K562 (cell line): ENCODE data around the gene CHN2. TPM values are rescaled to one million over a fixed set of nuclear protein-coding genes. Genes with fewer than 3 reads are reported as not detected.

Source experiments
- ATAC-seq: fragments of 200-7000 bp; cut with Tn5 transposase; 3 replicates; pipeline ENCODE4 v1.9.1; 2020; ENCODE audit warnings: moderate library complexity
- BruUV-seq: library from RNA; stranded (reverse); fragments of 400-500 nt; replicated peaks from 2 replicates; lab custom pipeline; 2021; lab: Mats Ljungman, UMichigan
- CTCF ChIA-PET: fragments of 300-600 bp; formaldehyde crosslinking; extraction: SDS; loops from one replicate; lab custom pipeline; 2021; ENCODE audit warnings: low intra/inter-chr PET ratio; lab: Yijun Ruan, JAX
- POLR2A ChIA-PET: fragments of 300-600, 350-650 bp; sonication (Branson Sonifier 250); formaldehyde crosslinking; extraction: SDS; loops from one replicate; lab custom pipeline; 2021; ENCODE audit warnings: antibody characterized with exemption, inconsistent platforms; lab: Yijun Ruan, JAX
- DNase-seq, 4 experiments: peaks; one replicate each; pipeline versions ENCODE4 v3.0.0 to v3.0.0-alpha.2; 2011 to 2018; ENCODE audit warnings: low spot score in 3 of 4, mixed read lengths in 3 of 4; ENCODE audit errors: extremely low read depth in 1 of 4
- FAIRE-seq: peaks from 2 replicates; lab custom pipeline; 2011; peaks lifted over from hg19 to GRCh38; lab: Jason Lieb, UNC
- H2AFZ ChIP-seq: 2 replicates; pipeline ENCODE4 v1.6.0; 2011; ENCODE audit warnings: low read depth, low read length, control low read depth, inconsistent platforms
- H3K27ac ChIP-seq: fragments of 200-600 bp; 3 replicates; pipeline ENCODE4 v1.8.0; 2011; ENCODE audit warnings: low read depth, mild to moderate bottlenecking, control low read depth, inconsistent platforms, low read length, moderate library complexity, mixed read lengths; ENCODE audit errors: extremely low read depth
- H3K27me3 ChIP-seq, 2 experiments: fragments of 300-600 bp in 1 of 2; 2 replicates in 1 of 2; 3 replicates in 1 of 2; pipeline versions ENCODE4 v1.6.0 to v1.8.0; 2011; ENCODE audit warnings: inconsistent platforms in 2 of 2, low read length in 2 of 2, mild to moderate bottlenecking in 1 of 2, mixed read lengths in 1 of 2, moderate library complexity in 1 of 2; ENCODE audit not compliant: control insufficient read depth in 2 of 2, insufficient read depth in 2 of 2
- H3K36me3 ChIP-seq: fragments of 300-600 bp; 3 replicates; pipeline ENCODE4 v1.8.0; 2011; ENCODE audit warnings: mild to moderate bottlenecking, low read length, inconsistent platforms; ENCODE audit not compliant: control insufficient read depth, insufficient read depth
- H3K4me1 ChIP-seq, 2 experiments: fragments of 200-600 bp in 1 of 2; replicated peaks in 1 of 2; 2 replicates in 1 of 2; 3 replicates in 1 of 2; pipeline versions ENCODE4 v1.5.1 to v1.8.0; 2011; ENCODE audit warnings: inconsistent platforms in 2 of 2, low read length in 2 of 2, mild to moderate bottlenecking in 1 of 2, mixed read lengths in 1 of 2, moderate library complexity in 1 of 2; ENCODE audit not compliant: control insufficient read depth in 2 of 2, insufficient read depth in 2 of 2
- H3K4me2 ChIP-seq: 2 replicates; pipeline ENCODE4 v1.6.1; 2011; ENCODE audit warnings: low read length, control low read depth, inconsistent platforms, mixed read lengths; ENCODE audit not compliant: insufficient read depth
- H3K4me3 ChIP-seq: fragments of 200-600 bp; sonication (generic), shearing (Covaris generic); 2 replicates; pipeline ENCODE4 v1.5.1; 2016; ENCODE audit warnings: control low read depth, inconsistent platforms
- H3K79me2 ChIP-seq: fragments of 200-600 bp; 3 replicates; pipeline ENCODE4 v1.8.0; 2011; ENCODE audit warnings: low read length, inconsistent platforms; ENCODE audit not compliant: control insufficient read depth, insufficient read depth
- H3K9ac ChIP-seq, 2 experiments: 2 replicates each; pipeline versions ENCODE4 v1.6.0 to v1.6.1; 2011; ENCODE audit warnings: low read depth in 2 of 2, low read length in 2 of 2, control low read depth in 1 of 2, inconsistent platforms in 1 of 2, mild to moderate bottlenecking in 1 of 2, mixed read lengths in 1 of 2; ENCODE audit not compliant: insufficient read depth in 1 of 2
- H3K9me1 ChIP-seq: one replicate; pipeline ENCODE4 v1.6.0; 2011; ENCODE audit warnings: inconsistent platforms, mild to moderate bottlenecking, low read length, moderate library complexity; ENCODE audit not compliant: control insufficient read depth, insufficient read depth
- H3K9me3 ChIP-seq: replicated peaks from 2 replicates; pipeline ENCODE4 v1.5.1; 2011; ENCODE audit warnings: low read depth, low read length, inconsistent platforms; ENCODE audit not compliant: control insufficient read depth, insufficient read depth
- H4K20me1 ChIP-seq: replicated peaks from 2 replicates; pipeline ENCODE4 v1.6.1; 2011; ENCODE audit warnings: low read length, inconsistent platforms, mixed read lengths; ENCODE audit not compliant: control insufficient read depth, insufficient read depth
- DIDO1 ChIP-seq: fragments of 450-650 bp; IDR thresholded peaks from 2 replicates; pipeline ENCODE4 v1.6.1; 2016; ENCODE audit warnings: low read depth, missing biosample characterization, missing genetic modification characterization
- DMBX1 ChIP-seq: fragments of 250-450 bp; sonication (Bioruptor Pico); IDR thresholded peaks from 2 replicates; pipeline ENCODE4 v1.8.0; 2022; ENCODE audit warnings: inconsistent platforms, mild to moderate bottlenecking, moderate library complexity, borderline replicate concordance
- FOXJ2 ChIP-seq: fragments of 200-800 bp; sonication (Bioruptor generic); IDR thresholded peaks from 2 replicates; pipeline ENCODE4 v1.6.1; 2016; ENCODE audit warnings: missing genetic modification characterization, missing compliant biosample characterization
- FOXJ3 ChIP-seq: sonication (generic); formaldehyde crosslinking; IDR thresholded peaks from 2 replicates; pipeline ENCODE4 v1.4.0; 2020; ENCODE audit warnings: mild to moderate bottlenecking, missing genetic modification reagents
- KHSRP ChIP-seq: fragments of 450-650 bp; IDR thresholded peaks from 2 replicates; pipeline ENCODE4 v1.6.1; 2017
- MAFG ChIP-seq: fragments of 450-650 bp; conservative IDR thresholded peaks from 2 replicates; pipeline ENCODE4 v1.6.1; 2016; ENCODE audit warnings: missing genetic modification characterization, missing compliant biosample characterization
- MCM5 ChIP-seq: fragments of 450-650 bp; IDR thresholded peaks from 2 replicates; pipeline ENCODE4 v1.6.1; 2016; ENCODE audit warnings: low read depth
- POLR2H ChIP-seq: IDR thresholded peaks from 2 replicates; pipeline ENCODE4 v1.6.1; 2016; ENCODE audit warnings: missing genetic modification characterization, low read depth, mild to moderate bottlenecking, control low read depth, missing compliant biosample characterization, moderate library complexity
- ZNF584 ChIP-seq: fragments of 200-800 bp; sonication (Bioruptor generic); IDR thresholded peaks from 2 replicates; pipeline ENCODE4 v1.6.1; 2016; ENCODE audit warnings: low read depth, mild to moderate bottlenecking, missing genetic modification characterization, missing compliant biosample characterization
- ZNF644 ChIP-seq: fragments of 200-800 bp; sonication (Bioruptor generic); IDR thresholded peaks from 2 replicates; pipeline ENCODE4 v1.6.1; 2016; ENCODE audit warnings: low read depth, missing genetic modification characterization, missing compliant biosample characterization
- ZNF75A ChIP-seq: fragments of 450-650 bp; formaldehyde crosslinking; IDR thresholded peaks from 2 replicates; pipeline ENCODE4 v1.4.0; 2020; ENCODE audit warnings: mild to moderate bottlenecking
- ZZZ3 ChIP-seq: fragments of 450-650 bp; IDR thresholded peaks from 2 replicates; pipeline ENCODE4 v1.6.1; 2016; ENCODE audit warnings: antibody characterized with exemption, mild to moderate bottlenecking, moderate library complexity
- WGBS: fragments of 100-300 bp; shearing (Covaris generic); methylation state at CpG from one replicate; pipeline ENCODE4 v1.1.6; 2016; ENCODE audit warnings: low coverage, mixed read lengths; ENCODE audit not compliant: insufficient coverage; ENCODE audit errors: missing lambda C conversion rate; 5-methylcytosine and 5-hydroxymethylcytosine counted together
- in situ Hi-C: fragments of 300-500 bp; cut with MboI; formaldehyde crosslinking; loops from 4 replicates; pipeline ENCODE4 v1.15.0; 2018; ENCODE audit warnings: inconsistent platforms, mixed read lengths
- intact Hi-C: fragments of 100-400 bp; cut with micrococcal nuclease; formaldehyde crosslinking; loops from 2 replicates; pipeline ENCODE4 v1.14.2; 2022
- polyA plus RNA-seq, 8 experiments: library from polyadenylated mRNA; depleted of rRNA in 4 of 8; stranded (reverse) in 5 of 8; unstranded in 3 of 8; fragments of >200 nt; fragmentation: Nextera tagmentation in 2 of 8; fragmentation: Illumina TruSeq in 1 of 8; extraction: Ambion mirVana in 2 of 8; extraction: Trizol in 1 of 8; gene quantifications; 2 replicates each; pipeline versions ENCODE4 v1.2.1 to v1.2.3, GENCODE V29; 2011 to 2014; ENCODE audit warnings: inconsistent platforms in 1 of 8, missing spikeins in 1 of 8
- total RNA-seq, 7 experiments: library from RNA; depleted of rRNA in 6 of 7; stranded (reverse); fragments of >200 nt in 6 of 7; fragmentation: Illumina TruSeq in 2 of 7; extraction: Trizol in 2 of 7; gene quantifications; 2 replicates each; pipeline versions ENCODE4 v1.2.1 to v1.2.3, GENCODE V29; 2011 to 2021; ENCODE audit warnings: low replicate concordance in 1 of 7
- TF ChIP-seq, protein P1 (sequence below): fragments of 200-800 bp; sonication (Bioruptor generic); IDR thresholded peaks from 2 replicates; pipeline ENCODE4 v1.6.1; 2017; ENCODE audit warnings: missing genetic modification characterization, missing compliant biosample characterization
- TF ChIP-seq, protein P2 (sequence below): conservative IDR thresholded peaks from 2 replicates; pipeline ENCODE4 v1.6.1; 2011; ENCODE audit warnings: low read depth, mild to moderate bottlenecking, low read length; ENCODE audit not compliant: control insufficient read depth
- TF ChIP-seq, protein P3 (sequence below): fragments of 200-800 bp; sonication (Bioruptor generic); IDR thresholded peaks from 2 replicates; pipeline ENCODE4 v1.6.1; 2016; ENCODE audit warnings: missing genetic modification characterization, missing compliant biosample characterization

The CHN2 gene
- total and polyA plus RNA-seq, 9 of the 15 experiments (the other 6 are each of a cell fraction or from before 2014, with no cell fraction given), result 0.12 to 2.1 (median 0.31) TPM; not detected in 1

DNA sequence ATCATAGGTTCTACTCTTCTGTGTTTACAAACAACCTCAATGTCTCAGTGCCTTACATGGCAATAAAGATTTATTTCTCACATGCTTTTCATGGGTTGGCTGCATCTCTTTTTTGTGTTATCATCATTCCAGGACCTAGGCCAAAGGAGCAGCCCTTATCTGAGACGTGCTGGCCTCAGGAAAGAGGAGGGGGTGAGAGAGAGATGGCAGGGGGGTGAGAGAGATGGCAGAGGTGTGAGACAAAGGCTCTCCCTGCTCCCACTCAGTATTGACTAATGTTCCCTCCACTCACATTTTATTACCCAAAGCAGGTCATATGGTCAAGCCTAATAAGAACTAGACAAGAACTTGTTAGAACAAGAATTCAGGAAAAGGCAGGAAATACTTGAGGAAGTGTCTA is 249.0 kb downstream of the CHN2 start:
- H3K9me3 ChIP-seq, result no peaks in the 10 kb centered on the region
- no peaks in the 10 kb centered on the region for H3K79me2 ChIP-seq
- ChIA-PET CTCF (interaction anchor here (0.5 kb wide), 1 partner anchor 43 kb away, joined by 5 read pairs; no protein-coding TSS in a partner anchor), POLR2A (no interaction called here)
- no peaks in the 10 kb centered on the region; the same call in 1 of the 2 replicates for H4K20me1 ChIP-seq
- no peak overlapping the region for H3K27ac ChIP-seq
- FAIRE-seq, result no peak
- H3K4me1 ChIP-seq, result no peaks in the 10 kb centered on the region
- H3K4me3 ChIP-seq, result no peak overlapping the region
- intact Hi-C loops, result no loop called here
- TF ChIP-seq DMBX1 (CRISPR knock-in tag), result no peak
- TF ChIP-seq, protein P1, sequence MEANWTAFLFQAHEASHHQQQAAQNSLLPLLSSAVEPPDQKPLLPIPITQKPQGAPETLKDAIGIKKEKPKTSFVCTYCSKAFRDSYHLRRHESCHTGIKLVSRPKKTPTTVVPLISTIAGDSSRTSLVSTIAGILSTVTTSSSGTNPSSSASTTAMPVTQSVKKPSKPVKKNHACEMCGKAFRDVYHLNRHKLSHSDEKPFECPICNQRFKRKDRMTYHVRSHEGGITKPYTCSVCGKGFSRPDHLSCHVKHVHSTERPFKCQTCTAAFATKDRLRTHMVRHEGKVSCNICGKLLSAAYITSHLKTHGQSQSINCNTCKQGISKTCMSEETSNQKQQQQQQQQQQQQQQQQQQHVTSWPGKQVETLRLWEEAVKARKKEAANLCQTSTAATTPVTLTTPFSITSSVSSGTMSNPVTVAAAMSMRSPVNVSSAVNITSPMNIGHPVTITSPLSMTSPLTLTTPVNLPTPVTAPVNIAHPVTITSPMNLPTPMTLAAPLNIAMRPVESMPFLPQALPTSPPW (CRISPR knock-in tag), result peak; percentile 43; the same call in 1 of the 2 replicates
- no peak for TF ChIP-seq KHSRP
- TF ChIP-seq ZNF644 (tag), result no peak
- TF ChIP-seq, protein P2, sequence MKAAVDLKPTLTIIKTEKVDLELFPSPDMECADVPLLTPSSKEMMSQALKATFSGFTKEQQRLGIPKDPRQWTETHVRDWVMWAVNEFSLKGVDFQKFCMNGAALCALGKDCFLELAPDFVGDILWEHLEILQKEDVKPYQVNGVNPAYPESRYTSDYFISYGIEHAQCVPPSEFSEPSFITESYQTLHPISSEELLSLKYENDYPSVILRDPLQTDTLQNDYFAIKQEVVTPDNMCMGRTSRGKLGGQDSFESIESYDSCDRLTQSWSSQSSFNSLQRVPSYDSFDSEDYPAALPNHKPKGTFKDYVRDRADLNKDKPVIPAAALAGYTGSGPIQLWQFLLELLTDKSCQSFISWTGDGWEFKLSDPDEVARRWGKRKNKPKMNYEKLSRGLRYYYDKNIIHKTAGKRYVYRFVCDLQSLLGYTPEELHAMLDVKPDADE, result no peak
- no peak for TF ChIP-seq ZNF584 (CRISPR knock-in tag)
- no peak for TF ChIP-seq MCM5
- no peak for TF ChIP-seq ZZZ3
- 0 out of 2 replicates have a peak, but pooled peaks have one; percentile 28 for TF ChIP-seq MAFG
- TF ChIP-seq, protein P3, sequence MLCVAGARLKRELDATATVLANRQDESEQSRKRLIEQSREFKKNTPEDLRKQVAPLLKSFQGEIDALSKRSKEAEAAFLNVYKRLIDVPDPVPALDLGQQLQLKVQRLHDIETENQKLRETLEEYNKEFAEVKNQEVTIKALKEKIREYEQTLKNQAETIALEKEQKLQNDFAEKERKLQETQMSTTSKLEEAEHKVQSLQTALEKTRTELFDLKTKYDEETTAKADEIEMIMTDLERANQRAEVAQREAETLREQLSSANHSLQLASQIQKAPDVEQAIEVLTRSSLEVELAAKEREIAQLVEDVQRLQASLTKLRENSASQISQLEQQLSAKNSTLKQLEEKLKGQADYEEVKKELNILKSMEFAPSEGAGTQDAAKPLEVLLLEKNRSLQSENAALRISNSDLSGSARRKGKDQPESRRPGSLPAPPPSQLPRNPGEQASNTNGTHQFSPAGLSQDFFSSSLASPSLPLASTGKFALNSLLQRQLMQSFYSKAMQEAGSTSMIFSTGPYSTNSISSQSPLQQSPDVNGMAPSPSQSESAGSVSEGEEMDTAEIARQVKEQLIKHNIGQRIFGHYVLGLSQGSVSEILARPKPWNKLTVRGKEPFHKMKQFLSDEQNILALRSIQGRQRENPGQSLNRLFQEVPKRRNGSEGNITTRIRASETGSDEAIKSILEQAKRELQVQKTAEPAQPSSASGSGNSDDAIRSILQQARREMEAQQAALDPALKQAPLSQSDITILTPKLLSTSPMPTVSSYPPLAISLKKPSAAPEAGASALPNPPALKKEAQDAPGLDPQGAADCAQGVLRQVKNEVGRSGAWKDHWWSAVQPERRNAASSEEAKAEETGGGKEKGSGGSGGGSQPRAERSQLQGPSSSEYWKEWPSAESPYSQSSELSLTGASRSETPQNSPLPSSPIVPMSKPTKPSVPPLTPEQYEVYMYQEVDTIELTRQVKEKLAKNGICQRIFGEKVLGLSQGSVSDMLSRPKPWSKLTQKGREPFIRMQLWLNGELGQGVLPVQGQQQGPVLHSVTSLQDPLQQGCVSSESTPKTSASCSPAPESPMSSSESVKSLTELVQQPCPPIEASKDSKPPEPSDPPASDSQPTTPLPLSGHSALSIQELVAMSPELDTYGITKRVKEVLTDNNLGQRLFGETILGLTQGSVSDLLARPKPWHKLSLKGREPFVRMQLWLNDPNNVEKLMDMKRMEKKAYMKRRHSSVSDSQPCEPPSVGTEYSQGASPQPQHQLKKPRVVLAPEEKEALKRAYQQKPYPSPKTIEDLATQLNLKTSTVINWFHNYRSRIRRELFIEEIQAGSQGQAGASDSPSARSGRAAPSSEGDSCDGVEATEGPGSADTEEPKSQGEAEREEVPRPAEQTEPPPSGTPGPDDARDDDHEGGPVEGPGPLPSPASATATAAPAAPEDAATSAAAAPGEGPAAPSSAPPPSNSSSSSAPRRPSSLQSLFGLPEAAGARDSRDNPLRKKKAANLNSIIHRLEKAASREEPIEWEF (CRISPR knock-in tag), result no peak
- 0 out of 2 replicates have a peak, but pooled peaks have one; percentile 35 for TF ChIP-seq FOXJ2 (tag)
- no peak for TF ChIP-seq ZNF75A (CRISPR knock-in tag)
- no peak for TF ChIP-seq FOXJ3 (CRISPR knock-in tag)
- TF ChIP-seq DIDO1 (tag), result no peak
- TF ChIP-seq POLR2H (tag), result no peak
- in situ Hi-C loops, result no loop called here
- no peak for ATAC-seq
- H3K9ac ChIP-seq, result no peak overlapping the region
- H2AFZ ChIP-seq, result no peak overlapping the region
- H3K4me2 ChIP-seq, result no peak overlapping the region
- peaks cover 0 to 3% of the 10 kb centered on the region in 2 experiments; a peak in 1 of 5 replicates for H3K27me3 ChIP-seq
- WGBS, result 0% methylated on average over 1 of the region's 1 CpG
- no TSS peak for BruUV-seq
- DNase-seq, result no peak
- H3K9me1 ChIP-seq, result no peaks in the 10 kb centered on the region
- no peaks in the 10 kb centered on the region for H3K36me3 ChIP-seq
